GM21723 (cell line): ENCODE results near the gene MEP1A.
"Not testable (repeated sequence)": the region's sequence is repeated elsewhere in the genome, so short reads cannot be mapped to it uniquely, and the experiment has no call there.

Source experiments
- ATAC-seq: cut with Tn5 transposase; IDR thresholded peaks from one replicate; pipeline ENCODE4 v1.9.1; 2021; ENCODE audit warnings: mild to moderate bottlenecking, moderate library complexity; ENCODE audit not compliant: unreplicated experiment

The MEP1A gene

DNA sequence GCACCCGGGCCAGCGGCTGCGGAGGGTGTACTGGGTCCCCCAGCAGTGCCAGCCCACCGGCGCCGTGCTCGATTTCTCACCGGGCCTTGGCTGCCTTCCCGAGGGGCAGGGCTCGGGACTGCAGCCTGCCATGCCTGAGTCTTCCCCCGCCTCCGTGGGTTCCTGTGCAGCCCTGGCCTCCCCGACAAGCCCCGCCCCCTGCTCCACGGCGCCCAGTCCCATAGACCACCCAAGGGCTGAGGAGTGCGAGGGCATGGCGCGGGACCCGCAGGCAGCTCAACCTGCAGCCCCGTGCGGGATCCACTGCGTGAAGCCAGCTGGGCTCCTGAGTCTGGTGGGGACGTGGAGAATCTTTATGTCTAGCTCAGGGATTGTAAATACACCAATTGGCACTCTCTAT, 18.5 kb upstream of the MEP1A start:
- ATAC-seq: not testable (repeated sequence)

DNA sequence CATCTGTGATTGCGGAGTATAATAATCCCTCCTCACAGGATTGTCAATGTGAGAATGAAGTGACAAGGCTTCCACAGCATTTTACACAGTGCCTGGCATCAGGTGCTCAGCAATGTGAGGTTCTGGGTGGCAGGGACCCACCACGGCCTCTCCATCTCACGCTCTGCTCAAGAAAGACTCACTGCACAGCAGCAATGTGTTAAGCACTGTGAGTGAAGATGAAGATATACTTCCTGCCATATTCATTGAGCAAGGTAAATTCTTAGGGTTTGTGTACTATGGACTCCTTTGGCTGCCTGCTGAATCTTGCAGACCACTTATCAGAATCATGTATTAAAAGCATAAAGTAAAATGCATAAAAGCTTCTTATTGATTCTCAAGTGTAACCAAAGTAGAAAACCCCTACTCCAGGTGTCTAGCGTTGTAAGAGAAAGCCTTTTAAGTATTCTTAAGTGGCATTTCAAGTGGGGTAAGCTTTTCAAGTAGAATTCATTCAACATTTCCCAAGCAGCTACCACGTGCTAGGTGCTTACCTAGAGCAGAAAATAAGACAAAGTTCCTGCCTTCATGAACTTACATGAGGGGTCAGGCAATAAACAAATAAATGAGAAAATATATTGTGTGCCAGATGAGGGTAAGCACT, 17.0 kb upstream of the MEP1A start:
- ATAC-seq: no peak

DNA sequence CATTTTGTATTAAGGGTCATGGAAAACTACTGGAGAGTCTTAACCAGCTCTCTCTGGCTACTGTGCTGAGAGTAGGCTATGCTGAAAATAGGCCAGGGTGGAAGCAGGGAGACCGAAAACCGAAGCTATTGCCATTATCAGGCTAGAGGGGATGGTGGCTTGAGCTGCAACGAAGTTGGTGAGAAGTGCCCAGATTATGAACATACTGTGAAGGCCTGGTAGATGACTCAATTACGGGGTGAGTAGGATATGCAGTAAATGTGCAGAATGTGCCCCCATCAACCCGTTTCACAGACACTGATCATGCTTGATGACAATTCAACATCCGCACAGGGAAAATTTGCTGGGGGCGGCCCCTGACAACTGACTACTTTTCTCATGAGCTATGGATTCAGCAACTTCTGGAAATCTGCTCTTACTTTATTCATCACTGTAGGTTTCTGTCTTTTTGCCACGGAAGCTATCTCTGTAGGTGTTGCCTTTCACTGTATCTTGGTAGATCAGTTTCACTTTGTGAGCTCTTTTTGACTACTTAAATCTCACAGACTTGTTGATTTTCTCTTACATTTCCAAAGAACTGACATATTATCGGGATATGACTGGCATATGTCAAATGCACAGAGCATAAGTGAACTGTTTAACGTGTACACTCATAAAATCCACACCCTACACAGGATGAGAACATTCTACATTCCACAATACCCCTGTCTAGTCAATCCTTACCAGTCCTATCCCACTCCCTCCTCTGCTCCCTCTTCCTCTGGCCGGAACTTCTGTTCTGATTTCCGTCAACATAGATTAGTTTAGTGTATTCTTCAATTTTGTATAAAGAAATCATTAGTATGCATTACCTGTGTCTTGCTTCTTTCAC, 15.5 kb upstream of the MEP1A start:
- no peak for ATAC-seq

DNA sequence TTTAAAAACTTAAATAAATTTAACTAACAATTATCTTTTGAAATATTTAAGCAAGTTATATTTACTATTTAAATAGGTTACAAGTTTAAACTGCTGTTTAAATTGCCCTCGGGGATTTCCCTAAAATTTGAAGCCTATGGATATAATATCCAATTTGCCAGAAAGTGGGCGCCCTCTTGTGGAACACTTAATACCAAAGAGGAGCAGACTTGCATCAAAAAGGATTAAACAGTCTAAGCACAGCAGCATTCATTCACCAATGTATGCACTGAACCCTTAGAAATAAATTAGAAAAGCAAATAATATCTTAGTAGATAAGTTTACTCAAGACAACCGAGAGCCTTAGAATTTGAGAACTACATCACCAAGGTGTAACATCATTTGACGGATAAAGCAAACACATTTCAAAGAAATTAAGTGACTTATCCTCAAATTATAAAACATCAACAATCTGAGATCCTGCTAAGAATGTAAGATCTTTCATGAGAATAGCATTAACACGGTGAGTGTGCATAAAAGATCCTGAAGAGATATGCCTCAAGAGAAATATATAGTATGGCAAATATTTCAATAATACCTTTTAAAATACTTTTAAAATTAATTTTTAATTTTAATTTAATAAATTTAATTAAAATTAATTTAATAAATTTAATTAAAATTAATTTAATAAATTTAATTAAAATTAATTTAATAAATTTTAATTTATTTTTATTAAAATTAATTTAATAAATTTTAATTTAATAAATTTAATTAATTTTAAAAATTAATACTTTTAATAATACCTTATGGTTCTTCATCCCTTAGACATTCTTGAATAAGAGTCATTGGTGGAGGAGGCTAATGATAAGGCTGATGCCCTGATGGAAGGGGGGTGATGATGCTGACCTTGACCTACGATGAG, 11.5 kb upstream of the MEP1A start:
- ATAC-seq: no peak

DNA sequence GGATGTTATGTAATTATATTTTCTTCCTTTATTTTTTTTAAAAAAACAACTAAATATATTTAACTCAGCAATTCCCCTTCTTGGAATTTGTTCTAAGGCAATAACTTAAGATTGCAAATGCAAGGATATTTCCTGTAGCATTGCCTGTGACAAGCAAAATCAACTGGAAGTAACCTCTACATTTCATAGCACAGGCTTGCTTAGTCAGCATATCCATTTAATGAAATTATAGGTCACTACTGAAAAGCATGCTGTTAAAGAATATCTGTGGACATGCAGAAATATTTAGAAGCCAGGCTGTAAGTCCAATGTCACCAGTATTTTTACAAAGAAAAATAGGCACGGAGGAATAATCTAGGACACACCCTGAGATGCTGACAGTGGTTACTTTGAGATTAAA, 8.7 kb upstream of the MEP1A start:
- no peak for ATAC-seq

DNA sequence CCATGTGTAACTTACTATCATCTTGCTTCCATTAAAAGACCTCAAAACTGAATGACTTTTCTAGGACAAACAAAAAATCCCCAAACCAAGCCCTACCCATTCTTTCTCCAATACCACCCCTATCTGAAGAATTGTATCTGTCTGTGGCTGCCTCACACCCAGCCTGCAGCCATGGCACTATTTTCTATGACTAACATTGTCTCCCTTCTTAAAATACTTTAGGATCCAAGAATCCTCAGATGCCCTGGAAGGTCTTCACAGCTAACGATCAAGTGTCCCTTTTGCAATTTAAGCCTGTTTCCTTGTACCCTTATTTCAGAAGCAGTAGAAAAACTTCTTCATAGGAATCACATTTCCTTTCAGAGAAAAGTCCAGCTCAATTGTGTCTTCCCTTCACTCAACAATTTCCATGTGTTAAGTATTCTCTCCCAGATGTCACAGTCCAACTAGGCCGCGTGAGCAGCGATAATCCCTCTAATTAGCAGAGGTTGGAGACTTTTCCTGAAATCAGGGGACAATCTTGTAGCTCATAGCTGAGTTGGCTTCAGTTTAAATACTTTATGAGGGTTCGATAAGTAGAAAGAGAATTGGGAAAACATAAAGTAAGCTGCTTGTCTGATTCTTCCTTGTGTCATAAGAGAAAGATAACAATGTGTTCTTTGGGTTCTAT, 5.2 kb upstream of the MEP1A start:
- ATAC-seq: no peak

DNA sequence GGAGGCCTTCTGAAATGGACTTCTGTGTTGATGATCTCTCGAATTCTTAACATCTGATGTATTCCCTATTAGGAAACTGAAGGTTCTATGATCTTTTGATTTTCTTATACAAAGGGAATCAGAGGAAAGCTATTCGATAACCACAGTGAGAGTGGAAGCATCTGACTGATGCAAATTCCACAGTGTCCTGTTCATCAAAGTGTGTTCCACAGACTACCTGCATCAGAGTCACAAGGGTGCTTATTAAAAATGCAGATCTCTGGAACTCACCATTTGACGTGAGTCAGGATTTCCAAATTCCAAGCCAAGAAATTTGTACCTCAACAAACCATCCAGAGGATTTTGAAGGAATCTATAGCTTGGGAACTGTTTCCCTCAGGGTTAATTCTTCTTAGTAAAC, 4.4 kb upstream of the MEP1A start:
- no peak for ATAC-seq

DNA sequence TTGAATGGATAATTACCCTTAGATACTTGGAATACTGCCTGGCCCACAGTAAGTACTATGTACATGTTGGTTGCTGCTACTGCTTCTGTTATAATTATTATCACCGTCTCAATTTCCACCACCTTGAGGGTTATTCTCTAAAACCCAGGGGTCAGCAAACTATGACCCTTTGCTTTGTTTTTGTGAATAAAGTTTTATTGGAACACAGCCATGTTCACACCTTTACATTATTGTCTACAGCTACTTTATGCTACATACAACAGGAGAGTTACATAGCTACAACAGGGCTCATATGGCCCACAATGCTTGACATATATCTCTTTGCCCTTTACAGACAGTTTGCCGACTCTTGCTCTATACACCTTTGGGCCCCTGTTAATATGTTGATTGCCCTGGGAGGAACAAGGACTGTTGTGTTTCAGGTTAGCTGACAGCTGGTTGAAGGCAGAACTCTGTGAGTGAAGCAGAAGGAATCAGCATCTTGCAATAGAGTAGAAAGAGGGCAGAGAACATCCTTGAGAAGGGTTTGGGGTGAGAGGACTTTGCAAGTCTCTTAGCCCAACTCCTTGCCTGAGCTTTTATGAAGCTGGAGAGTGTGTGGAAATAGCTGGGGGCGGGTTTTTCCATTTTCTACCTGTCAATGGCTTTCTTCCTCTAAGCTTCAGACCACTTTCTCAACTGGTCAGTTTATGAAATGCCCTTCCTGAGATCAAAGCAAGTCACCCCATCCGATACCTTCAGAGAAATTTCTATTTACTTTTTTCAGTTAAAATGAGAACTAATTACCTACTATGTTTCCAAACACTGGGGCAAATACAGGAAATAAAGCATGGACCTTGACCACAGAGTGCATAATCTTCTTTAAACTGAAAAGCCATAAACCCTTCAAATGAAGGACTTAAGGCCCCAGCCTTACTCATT, 3.5 kb upstream of the MEP1A start:
- no peak for ATAC-seq

DNA sequence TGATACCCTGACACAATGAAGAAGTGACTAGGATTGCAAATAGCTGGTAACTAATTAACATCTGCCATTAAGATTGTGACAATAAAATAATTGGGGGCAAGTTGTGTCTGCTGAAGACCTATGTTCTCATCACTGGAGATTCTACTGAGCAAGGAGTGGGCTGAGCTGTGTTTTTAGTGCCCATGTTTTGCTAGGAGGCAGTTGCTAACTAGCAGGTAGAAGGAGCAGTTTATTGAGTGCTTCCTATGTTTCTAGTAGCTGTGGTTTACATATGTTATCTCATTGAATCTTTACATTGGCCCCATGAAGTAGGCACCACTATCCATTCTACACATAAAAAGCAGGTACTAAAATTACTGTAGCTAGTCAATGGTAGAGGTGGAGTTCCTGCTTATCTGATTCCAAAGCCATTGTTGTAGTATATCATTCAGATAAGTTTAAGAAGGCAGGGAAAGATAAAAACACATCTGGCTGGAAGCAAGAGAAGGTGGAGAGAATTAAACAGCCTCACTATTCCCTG, 2.8 kb upstream of the MEP1A start:
- no peak for ATAC-seq

DNA sequence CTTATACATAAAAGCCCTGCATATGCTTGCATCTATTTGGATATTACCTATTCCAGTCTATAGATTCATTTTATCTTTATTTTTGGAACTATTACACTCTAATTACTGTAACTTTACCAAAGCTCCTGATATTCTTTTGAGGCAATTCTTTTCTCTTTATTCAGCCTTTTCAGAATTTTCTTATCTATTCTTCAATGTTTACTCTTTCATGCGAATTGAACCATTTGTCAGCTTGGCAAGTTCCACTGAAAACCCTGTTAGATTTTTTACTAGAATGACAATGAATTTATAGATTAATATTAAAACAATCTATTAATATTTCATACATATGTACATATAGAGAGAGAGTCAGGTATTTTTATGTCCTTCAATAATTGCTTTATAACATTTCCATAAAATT, 554 bp upstream of the MEP1A start:
- ATAC-seq: no peak

DNA sequence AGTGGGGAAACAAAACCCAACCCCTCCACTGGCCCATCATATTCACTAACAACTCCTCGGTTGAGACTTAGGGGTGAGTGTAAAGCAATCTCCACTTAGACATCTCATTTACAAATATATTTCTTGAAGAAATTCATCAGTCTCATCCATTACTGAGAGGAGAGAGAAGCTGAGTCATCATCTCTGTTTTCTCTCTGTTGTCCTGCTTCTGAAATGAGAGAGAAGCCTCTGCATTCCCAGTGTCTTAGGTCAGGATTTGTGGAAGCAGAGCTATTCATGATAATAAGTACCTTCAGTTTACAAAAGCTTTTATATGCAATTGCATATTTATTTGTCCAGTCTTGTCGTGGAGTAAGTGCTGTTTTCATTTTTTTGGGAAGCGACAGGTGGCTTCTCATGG, 879 bp downstream of the MEP1A start:
- no peak for ATAC-seq

DNA sequence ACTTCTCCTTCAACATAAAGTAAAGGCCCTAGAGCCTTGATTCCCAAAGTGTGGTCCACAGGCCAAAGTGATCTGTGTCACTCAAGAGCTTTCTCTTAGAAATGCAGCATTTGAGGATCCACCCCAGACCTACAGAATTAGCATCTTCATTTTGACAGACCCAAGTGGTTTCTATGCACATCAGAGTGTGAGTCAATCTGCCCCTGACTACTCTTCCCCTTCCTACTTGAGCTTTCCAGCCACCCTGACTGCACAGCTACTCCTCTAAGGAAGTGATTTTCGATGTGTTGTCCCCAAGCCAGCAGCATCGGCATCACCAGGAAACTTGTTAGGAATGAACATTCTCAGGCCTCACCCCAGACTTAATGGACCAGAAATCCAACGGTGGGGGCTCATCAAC, 2.6 kb downstream of the MEP1A start:
- ATAC-seq: no peak

DNA sequence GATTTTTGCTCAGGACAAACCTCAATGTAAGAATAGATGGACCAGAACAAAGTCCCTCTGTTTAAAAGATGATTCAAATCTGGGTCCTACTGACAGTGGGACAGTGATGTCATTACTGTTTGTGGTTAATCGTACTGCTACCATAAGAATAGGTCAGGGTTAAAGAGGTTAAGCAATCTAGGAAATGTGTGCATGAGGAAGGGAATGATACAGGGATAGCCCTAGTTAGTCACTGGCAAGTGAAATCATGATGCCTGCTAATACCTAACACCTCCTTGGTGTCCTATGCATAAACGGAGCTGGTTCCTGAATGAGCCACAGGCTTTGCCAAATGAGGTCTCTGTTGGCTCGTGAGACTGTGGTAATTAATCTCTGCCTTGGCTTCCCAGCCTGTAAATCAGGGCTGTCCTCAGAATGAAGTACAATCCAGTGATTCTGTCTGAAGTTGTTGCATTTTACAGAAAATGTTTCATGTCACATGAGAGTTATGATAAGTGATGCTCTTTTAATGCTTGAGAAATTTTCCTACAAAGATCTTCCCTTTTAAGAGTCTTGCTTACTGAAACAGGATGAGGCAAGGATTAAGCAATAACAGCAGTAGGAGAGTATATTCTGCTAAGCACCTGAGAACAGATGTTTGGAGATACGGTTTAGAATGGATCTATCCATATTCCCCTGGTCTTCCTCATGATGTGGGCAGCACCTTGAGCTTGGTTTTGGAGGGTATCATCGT, 3.8 kb downstream of the MEP1A start:
- no peak for ATAC-seq

DNA sequence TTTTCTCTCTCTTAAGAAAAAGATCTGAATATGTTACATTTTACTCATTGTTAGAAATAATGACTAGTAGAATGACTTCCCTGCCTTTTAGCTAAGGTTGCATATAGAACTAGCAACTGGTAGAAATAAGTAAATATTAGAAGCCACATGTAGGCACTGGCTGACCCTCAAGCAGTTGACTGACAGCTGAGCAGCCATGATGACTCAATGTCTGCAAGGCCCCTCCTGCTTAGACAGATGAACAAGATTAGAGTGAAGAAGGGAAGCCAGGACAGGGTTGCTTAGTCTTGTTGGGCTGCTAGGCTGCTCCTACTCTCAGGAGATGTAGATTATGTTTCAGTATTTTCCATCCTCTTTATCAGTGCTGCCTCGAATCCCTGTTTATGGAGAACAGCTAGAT, 6.5 kb downstream of the MEP1A start:
- ATAC-seq: no peak

DNA sequence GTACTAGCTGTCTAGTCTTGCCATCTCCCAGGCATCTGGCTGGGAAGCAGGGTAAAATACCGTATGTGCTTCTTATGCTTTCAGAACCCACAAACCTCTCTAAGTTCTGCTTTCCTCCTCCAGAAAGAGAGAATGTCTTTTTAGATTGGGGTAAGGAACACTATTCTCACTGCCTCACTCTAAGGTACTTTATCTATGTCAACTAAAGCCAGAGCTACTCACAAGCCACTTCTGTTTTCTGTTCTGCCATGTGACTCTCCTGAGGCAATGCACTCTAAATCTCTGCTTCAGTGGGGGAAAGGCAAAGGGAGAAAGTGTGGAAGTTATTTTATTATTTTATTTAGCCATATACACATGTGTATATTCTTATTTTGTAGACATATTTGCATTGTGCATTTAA, 15.6 kb downstream of the MEP1A start:
- ATAC-seq: no peak

DNA sequence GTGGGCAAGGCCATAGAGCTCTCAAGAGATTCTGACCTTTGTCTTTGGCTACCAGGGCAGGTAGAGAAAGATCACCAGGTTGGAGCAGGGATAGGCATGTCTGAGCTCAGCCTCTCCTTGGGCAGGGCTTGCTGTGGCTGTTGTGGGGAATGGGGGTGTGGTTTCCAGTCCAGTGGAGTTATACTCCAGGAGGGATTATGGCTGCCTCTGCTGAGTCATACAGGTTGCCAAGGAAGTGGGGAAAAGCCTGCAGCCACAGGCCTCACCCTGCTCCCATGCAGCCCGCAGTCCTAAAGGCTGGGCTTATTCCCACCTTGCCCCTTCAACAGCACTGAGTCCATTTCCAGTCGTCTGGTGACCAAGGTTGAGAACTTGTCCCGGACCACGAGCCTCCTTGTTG, 21.9 kb downstream of the MEP1A start:
- no peak for ATAC-seq

DNA sequence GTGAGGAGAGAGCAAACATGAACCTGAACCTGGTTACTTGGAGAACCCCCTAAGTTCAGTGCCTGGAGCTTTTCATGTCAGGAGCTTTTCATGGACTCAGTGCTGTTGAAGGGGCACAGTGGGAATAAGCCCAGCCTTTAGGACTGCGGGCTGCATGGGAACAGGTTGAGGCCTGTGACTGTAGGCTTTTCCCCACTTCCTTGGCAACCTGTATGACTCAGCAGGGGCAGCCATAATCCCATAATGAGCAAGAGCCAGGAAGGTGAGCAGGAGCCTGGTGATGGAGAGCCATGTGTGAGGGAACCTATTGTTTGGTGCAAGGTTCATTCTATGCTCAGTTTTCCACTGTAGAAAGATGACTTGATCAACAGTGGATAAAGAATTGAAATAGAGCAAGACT, 23.4 kb downstream of the MEP1A start:
- no peak for ATAC-seq

DNA sequence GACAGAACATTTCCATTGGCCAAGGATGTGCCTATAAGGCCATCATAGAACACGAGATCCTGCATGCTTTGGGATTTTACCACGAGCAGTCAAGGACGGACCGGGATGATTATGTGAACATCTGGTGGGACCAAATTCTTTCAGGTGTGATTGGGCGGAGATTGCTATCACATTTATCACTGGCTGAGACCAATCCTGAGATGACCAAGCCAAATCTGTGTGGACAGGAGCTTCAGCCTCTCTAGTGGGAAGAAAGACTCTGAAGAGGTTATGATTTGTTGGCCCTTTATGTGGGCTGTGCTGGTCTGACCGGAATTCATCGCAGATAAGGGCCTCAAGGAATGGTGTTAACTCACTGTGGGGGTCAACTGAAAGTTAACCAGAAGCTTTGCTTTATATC, 26.4 kb downstream of the MEP1A start:
- no peak for ATAC-seq

DNA sequence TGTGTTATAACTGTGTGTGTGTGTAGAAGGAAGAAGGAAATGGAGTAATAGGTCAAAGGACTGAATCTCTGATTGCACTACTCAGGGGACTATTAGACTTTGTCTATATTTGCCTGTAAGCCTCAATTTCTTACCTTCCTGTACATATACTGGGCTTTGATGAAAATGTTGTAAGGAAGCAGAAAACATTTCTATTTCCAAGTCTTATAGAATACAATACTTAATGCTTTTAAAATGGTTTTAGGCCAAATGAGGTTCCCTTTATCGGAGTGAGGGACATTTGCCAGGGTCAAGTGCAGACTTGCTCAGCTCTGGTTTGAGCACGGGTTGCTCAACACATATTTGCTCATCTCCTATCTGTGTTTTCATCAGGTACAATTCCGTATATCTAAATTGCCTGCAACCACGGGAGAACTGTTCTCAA, 28.3 kb downstream of the MEP1A start:
- ATAC-seq: no peak
